NCI-H69 (cell line): Measurements from ENCODE around the gene TRIP12.
"Not testable (repeated sequence)": the region's sequence is repeated elsewhere in the genome, so short reads cannot be mapped to it uniquely, and the experiment has no call there.

Source experiments
- DNase-seq: peaks from one replicate; lab custom pipeline; 2025; lab: John Stamatoyannopoulos, UW

TRIP12 gene

GRCh38 chr2:229874647-229875046, 47.2 kb downstream of the TRIP12 start:
- no peak for DNase-seq

GRCh38 chr2:229873123-229873581, 48.7 kb downstream of the TRIP12 start:
- no peak for DNase-seq

DNA sequence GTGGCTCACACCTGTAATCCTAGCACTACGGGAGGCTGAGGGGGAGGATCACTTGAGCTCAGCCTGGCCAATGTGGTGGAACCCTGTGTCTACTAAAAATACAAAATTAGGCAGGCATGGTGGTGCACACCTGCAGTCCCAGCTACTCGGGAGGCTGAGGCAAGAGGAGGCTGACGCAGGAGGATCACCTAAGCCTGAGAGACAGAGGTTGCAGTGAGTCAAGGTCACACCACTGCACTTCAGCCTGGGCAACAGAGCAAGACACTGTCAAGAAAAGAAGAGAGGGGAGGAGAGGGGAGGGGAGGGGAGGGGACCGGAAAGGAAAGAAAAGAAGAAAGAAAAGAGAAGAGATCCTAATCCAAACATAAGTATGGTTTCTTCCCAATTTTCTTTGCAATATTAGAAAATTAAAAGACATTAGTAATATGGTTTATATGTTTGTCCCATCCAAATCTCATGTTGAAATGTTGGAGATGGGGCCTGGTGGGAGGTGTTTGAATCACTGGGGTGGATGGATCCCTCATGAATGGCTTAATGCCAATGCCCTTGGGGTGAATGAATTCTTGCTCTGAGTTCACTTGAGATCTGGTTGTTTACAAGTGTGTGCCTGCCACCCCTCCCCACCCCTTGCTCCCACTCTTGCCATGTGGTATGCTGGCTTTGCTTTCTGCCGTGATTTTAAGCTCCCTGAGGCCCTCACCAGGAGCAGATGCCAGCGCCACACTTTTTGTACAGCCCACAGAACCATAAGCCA, 50.7 kb downstream of the TRIP12 start:
- no peak for DNase-seq

- peak; percentile 4 for DNase-seq
Observed at GRCh38 chr2:229869226-229869625, 52.6 kb downstream of the TRIP12 start.

DNA sequence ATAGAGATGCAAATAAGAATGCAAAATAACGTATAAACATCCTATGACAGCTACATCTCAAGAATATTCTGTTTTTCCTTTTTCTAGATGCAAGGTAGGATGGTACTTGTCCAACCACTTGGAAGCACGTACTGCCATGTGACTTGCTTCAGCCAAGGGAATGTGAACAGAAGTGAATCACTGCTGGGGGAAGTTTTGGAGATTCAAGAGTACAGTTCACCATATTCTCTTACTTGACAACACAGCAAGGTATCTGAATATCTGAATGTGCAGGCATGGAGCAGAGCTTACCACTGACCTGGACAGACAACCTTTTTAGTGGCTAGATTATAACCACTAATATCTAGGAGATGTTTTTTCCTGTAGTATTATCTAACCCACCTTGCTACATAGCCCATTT, 53.0 kb downstream of the TRIP12 start:
- DNase-seq, result no peak

DNA sequence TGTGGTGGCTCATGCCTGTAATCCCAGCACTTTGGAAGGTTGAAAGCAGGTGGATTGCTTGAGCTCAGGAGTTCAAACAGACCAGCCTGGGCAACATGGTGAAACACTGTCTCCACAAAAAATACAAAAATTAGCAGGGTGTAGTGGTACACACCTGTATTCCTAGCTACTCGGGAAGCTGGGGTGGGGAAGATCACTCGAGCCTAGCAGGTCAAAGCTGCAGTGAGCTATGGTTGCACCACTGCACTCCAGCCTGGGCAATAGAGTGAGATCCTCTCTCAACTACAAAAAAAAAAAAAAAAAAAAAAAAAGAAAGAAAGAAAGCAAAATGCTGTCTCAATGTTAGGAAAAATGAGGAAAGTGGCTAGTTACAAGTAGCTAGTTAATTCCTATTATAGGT, 56.8 kb downstream of the TRIP12 start:
- no peak for DNase-seq

- DNase-seq, result no peak
Observed at GRCh38 chr2:229861431-229861830, 60.4 kb downstream of the TRIP12 start.

- no peak for DNase-seq
Observed at GRCh38 chr2:229860334-229860733, 61.5 kb downstream of the TRIP12 start.

- DNase-seq, result no peak
Observed at GRCh38 chr2:229858351-229858750, 63.5 kb downstream of the TRIP12 start.

GRCh38 chr2:229857634-229858033, 64.2 kb downstream of the TRIP12 start:
- DNase-seq, result no peak

DNA sequence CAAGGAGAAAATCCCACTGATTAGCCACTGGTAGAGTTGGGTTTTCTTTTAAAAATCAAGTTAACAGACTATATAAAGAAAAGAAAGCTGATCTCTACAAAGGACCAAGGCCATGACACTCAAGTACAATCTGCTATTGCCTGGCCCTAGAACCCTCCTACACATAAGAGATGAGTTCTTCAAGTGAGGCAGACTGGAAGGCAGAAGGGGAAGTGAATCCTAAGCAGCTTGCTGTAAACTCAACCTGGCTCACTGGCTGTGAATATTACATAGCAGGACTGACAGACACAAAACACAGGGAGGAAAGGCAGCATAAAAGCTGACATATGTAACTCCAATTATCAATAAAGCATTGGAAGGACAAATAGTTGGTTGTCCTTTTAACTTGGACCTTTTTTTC, 65.4 kb downstream of the TRIP12 start:
- no peak for DNase-seq

DNA sequence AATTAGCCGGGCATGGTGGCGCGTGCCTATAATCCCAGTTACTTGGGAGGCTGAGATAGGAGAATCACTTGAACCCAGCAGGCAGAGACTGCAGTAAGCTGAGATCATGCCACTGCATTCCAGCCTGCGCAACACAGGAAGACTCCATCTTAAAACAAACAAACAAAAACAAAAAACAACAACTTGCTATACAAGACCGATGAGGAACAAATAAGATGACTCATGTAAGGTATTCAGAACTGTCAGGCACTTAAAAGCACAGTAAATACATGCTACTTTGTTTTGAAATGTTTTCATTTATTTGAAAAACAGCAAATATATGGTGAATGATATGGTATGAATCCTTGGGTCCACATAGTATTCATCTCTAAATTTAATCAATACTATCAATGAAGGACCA, 66.7 kb downstream of the TRIP12 start:
- DNase-seq, result no peak

DNA sequence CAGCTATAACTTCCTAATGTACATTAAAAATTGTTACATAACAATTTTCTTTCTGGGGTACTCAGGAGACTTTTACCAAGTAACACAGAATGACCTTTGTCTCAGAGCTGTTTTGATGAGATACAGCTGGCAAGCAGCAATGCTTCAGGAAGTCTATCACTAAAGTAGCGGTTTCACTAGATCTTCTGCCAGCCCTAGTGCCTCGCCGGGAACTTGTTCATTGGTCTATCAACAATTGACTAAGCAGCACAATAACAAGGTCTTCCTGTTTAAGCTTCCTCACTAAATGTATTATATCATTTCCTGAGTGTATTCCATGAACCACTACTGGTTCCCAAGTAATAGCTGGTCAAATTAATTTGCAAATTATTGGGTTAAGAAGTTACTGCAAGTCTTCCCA, 69.2 kb downstream of the TRIP12 start:
- no peak for DNase-seq

DNA sequence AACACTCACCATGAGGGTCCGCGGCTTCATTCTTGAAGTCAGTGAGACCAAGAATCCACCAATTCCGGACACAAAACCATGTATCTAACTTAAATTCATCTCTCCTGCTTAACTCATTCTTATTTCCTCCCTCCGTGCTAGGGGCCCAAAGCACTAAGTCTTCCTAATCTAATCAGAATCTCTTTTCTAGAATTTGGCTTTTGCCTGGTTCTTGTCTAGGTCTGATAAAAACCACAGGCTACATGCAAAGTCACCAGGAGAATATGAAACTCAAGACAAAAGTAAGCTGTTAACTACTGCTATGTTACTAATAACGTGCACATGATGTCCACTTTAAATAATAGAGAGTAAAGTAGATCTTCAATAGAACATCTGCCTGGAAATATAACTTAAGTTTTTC, 69.9 kb downstream of the TRIP12 start:
- no peak for DNase-seq

DNA sequence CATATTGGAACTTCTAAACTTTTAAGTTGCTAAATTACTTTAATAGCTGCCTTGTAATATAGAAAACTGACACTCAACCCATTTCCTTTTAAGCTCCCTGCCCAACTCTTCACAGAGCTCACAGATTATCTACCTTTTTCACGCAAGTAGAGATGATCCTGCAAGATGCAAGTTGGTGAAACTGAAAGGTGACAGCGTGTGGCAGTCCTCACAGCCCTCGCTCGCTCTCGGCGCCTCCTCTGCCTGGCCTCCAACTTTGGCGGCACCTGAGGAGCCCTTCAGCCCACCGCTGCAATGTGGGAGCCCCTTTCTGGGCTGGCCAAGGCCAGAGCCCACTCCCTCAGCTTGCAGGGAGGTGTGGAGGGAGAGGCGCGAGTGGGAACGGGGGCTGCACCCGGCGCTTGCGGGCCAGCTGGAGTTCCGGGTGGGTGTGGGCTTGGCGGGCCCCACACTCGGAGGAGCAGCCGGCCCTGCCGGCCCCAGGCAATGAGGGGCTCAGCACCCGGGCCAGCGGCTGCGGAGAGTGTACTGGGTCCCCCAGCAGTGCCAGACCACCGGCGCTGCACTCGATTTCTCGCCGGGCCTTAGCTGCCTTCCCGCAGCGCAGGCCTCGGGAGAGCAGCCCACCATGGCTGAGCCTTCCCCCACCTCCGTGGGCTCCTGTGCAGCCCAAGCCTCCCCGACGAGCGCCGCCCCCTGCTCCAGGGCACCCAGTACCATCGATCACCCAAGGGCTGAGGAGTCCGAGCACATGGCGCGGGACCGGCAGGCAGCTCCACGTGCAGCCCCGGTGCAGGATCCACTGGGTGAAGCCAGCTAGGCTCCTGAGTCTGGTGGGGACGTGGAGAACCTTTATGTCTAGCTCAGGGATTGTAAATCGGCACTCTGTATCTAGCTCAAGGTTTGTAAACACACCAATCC, 71.2 kb downstream of the TRIP12 start:
- not testable (repeated sequence) for DNase-seq

- DNase-seq, result no peak
Observed at GRCh38 chr2:229849073-229849472, 72.7 kb downstream of the TRIP12 start.

GRCh38 chr2:229843613-229844012, 78.2 kb downstream of the TRIP12 start:
- DNase-seq, result no peak

GRCh38 chr2:229838729-229839128, 83.1 kb downstream of the TRIP12 start:
- DNase-seq, result no peak

GRCh38 chr2:229836847-229837246, 85.0 kb downstream of the TRIP12 start:
- DNase-seq, result no peak

DNA sequence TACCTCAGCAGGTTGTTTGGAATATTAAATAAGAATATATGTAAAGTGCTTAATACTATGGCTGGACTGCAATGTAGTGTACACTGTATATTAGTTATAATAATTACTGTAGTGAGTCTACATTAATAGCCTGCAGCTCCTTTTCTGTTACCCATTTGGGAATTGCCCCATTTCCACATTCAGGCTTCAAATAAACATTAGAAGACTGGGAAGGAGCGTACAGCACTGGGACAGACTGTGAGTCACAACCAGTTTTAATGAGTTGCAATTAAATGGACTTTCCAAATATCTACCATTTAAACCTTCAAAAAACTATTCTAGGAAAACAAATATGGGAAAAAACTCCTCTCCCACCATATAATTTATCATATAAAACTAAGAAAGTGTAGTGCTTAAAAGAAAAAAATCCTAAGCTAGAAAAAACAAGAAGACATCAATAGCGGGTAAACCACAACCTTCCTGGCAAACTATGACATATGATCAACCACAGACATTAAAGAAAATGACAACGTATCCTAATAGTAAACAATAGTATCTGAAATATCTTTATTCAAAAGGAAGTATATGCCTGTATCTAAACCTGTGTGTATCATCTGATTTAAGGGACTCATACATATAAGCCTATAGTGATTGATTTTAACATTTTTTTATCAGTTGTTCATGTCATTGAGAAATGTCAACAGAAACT, 86.1 kb downstream of the TRIP12 start:
- no peak for DNase-seq

GRCh38 chr2:229834368-229834767, 87.4 kb downstream of the TRIP12 start:
- DNase-seq, result not testable (repeated sequence)

GRCh38 chr2:229832510-229832898, 89.3 kb downstream of the TRIP12 start:
- no peak for DNase-seq
